ENCODE measurements around the gene SDE2.
"Not testable (repeated sequence)": the region's sequence is repeated elsewhere in the genome, so short reads cannot be mapped to it uniquely, and the experiment has no call there.

The SDE2 gene

DNA sequence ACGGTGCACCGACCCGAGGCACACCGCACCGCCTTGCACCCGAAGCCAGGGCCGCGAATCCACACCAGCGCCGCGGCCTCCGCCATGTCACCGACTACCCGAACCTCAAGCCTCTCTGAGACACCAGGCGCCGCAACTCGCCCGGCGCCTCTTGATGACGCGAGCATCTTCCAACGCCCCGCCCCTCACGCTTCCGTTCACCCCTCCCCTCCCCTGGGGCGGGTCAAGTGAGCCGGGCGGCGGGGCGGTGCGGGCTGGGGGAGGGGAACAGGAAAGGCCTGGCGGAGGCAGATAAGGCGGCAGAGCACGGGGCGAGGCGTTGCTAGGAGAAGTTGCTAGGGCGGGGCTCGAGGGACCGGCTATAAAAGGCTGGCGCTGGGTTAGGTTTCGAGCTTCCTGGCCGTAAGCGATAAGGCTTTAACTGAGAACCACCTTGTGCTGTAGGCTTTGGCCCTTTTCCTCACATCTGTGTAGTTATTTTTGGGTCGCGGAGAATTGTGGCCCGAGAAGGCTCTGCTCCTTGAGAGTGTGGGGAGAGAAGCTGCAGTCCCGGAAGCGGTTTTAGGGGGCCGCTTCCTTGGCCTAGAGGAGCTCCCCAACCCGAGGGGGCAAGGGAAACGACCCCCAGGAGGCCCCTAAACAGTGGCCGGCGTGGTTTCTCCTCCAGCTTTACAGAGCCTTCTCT lies at the start of gene SDE2:
SDE2 (minus strand) TSS at position 117 of the 685 bp plus-strand sequence; CDS start at position 86, 31 bp downstream.
- peak; percentile 100 for DNase-seq (ENCODE audit: low read depth)

DNA sequence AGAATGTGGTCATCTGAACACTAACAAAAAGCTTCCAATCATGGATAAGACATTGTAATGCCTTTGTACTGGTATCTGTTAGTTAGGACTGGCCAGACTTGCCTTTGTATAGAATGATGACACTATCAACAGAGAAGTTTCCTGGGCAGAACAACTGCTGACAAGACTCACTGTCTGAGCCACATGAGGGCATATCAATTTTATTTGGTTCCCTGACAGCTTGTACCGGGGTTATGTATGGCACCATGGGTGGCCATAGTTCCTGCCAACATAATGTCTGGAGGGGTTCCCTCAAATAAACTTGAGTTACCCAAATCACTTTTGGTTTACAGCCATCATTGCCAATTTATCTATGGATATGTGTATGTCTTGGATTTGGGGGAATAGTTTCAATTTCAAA lies 49.7 kb upstream of the SDE2 start:
- DNase-seq (ENCODE audit: low read depth) = no peak

DNA sequence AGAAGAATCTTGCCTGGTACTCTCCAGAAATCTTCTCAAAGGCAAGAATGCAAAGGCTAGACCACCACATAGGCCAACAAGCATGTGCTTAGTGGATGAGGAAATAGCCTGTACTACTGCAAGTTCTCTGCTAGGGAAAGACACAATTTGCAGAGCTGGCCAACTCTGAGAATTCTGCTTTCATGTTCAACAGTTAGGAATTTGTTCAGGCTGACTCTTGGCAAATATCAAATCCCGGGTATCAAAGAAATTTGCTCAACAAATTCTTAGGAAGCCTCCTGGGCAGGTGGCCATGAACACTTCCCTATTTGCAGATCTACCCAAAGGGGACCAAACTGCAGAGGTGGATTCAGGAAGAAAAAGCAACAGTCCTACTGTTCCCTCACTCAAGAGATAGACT lies 48.4 kb upstream of the SDE2 start:
- DNase-seq (ENCODE audit: low read depth) = no peak

DNA sequence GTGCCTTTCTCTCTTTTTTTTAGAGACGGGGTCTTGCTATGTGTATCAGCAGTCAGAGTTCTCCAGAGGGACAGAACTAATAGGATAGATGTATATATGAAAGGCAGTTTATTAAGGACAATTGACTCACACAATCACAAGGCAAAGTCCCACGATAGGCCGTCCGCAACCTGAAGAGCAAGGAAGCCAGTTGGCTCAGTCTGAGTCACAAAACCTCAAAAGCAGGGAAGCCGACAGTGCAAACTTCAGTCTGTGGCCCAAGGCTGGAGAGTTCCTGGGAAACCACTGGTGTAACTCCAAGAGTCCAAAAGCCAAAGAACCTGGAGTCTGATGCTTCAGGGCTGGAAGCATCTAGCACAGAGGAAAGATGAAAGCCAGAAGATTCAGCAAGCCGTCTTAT lies 47.1 kb upstream of the SDE2 start:
- no peak for DNase-seq (ENCODE audit: low read depth)

DNA sequence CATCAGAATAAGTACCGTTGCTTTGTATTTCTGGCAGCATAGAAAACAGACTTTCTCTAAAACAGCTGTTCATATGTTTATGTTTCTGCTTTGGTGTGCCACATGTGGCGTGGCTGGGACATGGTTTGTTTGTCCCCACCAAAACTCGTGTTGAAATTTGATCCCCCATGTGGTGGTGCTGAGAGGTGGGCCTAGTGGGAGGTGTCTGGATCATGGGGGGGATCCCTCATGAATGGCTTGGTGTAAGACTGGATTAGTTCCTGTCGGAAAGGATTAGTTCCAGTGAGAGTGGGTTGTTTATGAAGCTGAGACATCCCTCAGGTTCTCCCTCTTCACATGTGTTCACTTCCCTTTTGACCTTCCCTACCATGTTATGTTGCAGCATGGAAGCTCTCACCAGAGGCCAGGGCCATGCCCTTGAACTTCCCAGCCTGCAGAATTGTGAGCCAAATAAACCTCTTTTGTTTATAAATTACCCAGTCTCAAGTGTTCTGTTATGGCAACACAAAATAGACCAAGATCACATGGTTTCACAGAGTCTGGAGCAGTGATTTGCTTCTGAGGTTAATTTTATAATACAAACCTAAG lies 45.5 kb upstream of the SDE2 start:
- DNase-seq (ENCODE audit: low read depth) = no peak

DNA sequence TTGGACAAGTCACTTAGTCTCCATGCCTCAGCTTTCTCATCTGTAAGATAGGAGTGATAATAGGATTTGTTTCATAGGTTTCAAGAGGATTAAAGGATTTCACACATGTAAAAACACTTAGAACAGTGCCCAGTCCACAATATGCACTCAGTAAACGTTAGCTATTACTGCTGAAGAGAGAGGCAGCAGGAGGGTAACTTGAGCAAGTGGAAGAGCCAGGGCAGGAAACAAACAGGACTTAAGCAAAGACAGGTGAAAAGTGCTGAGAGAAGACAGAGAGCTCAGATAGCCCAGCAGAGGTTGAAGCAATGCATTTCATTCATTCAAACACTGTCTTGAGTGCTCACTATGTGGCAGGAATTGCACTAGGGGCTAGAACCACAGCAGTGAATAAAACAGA lies 42.3 kb upstream of the SDE2 start:
- DNase-seq (ENCODE audit: low read depth) = no peak

DNA sequence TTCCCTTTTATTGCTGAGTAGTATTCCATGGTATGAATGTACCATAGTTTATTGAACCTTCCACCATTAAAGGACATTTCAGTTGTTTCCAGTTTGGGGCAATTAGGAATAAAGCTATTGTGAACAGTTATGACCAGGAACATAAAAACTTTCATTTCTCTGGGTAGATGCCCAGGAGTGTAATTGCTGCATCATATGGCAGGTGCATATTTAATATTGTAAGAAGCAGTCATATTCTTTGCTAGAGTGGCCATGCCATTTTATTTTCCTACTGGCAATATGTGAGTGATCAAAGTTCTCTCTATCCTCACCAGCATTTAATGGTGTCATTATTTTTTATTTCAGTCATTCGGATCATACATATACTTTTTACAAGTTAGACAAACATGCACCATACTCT lies 39.5 kb upstream of the SDE2 start:
- DNase-seq (ENCODE audit: low read depth) = no peak

DNA sequence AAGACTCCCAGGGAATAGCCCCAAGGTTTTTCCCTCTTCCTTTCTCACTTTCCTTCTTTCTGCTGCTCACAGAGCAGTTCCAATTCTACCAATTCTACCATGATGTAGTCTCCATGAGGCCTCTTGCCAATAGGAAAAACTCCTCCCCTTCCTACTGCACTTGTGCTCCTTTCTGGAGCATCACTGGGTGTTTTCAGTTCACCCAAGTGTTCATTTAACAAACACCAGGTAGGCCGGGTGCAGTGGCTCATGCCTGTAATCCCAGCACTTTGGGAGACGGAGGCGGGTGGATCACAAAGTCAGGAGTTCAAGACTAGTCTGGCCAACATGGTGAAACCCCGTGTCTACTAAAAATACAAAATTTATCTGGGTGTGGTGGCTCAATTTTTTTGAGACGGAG lies 36.8 kb upstream of the SDE2 start:
- no peak for DNase-seq (ENCODE audit: low read depth)

DNA sequence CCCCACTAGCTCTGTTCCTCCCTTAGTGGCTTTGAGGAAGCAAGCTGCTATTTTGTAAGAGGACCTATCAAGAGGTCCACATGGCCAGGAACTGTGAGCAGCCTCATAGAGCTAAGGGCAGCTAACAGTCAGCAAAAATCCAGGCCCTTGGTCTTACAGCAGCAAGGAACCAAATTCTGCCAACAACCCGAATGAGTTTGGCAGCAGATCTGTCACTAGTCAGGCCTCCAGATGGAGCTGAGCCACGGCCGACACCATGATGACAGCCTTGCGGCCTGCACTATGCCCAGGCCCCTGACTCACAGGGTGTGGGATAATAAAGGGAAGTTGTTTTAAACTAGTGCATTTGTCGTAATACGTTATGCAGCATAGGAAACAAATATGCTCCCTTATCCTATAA lies 35.3 kb upstream of the SDE2 start:
- DNase-seq (ENCODE audit: low read depth) = no peak

DNA sequence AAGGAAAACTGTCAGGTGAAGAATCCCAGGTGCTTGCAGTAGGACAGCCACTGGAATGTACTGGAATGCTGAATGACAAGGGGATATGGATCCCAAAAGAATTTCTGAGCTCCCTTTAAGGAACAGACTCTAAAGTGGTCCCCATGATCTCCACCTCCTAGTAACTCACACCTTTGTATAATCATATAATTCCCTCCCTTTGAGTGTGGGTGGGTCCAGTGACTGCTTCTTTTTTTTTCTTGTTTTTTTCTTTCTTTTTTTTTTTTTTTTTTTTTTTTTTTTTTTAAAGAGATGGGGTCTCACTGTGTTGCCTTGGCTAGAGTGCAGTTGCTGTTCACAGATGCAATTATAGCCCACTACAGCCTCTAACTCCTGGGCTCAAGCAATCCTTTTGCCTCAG lies 34.8 kb upstream of the SDE2 start:
- DNase-seq (ENCODE audit: low read depth) = no peak

DNA sequence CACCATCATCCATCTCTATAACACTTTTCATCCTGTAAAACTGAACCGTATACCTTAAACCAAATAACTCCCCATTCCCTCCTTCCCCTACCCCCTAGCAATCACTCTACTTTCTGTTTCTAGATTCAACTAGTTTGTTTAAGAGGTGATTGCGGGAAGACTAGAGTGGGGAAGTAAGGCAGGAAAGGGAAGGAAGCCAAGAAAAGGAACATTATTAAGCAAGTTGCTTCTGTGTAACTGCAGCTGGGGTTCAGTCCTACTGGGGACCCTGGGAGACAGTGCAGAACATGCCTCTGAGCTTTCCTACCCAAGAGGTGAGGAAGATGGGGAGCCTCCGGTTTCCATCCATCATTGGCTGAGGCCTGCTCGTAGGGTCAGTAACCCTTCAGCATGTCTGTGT lies 34.4 kb upstream of the SDE2 start:
- DNase-seq (ENCODE audit: low read depth) = no peak

DNA sequence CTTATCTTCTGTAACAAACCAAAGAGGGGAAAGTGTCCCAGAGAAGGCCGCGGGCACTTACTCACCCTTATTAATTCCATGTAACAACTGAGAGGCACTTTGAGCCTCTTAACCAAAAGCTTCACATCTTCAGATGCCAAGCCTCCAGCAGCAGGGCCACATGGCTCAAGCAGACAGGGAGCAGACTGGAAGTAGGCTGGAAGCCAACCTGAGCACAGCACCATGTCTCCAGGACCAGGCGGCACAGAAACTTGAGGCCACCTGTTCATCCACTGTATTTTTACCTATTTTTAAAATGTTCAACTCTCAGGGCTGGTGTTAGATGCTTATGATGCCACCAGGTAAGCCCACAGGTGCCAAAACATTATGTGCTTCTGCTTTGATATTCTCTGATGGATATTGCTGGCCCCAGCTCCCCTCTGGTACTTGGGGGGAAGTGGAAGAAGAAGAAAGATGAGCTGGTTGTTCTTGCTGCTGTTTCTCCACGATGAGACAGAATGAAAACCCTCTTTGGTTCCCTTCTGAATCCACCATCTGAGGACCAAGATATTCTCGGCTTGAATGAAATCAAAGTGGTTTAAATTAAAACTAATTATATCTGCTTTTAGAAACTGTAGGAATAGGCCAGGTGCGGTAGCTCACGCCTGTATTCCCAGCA lies 30.6 kb upstream of the SDE2 start:
- no peak for DNase-seq (ENCODE audit: low read depth)

DNA sequence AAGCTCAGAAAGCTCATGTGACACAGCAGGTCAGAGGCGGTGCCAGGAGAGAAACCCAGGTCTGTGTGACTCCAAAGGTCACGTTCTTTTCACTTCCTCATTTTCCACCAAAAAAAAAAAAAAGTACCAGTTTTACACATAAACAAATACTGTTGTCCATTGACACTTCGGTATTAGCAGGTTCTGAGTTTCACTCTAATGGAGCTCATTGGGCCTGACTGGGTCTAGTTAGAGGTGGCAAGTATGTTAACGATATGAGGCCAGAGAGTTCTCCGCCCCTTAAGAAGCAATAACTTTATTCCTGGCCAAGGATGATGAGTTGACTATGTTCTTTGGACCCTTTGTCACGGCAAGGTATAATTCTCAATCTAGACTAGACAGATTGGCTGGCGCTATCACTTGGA lies 30.0 kb upstream of the SDE2 start:
- no peak for DNase-seq (ENCODE audit: low read depth)

DNA sequence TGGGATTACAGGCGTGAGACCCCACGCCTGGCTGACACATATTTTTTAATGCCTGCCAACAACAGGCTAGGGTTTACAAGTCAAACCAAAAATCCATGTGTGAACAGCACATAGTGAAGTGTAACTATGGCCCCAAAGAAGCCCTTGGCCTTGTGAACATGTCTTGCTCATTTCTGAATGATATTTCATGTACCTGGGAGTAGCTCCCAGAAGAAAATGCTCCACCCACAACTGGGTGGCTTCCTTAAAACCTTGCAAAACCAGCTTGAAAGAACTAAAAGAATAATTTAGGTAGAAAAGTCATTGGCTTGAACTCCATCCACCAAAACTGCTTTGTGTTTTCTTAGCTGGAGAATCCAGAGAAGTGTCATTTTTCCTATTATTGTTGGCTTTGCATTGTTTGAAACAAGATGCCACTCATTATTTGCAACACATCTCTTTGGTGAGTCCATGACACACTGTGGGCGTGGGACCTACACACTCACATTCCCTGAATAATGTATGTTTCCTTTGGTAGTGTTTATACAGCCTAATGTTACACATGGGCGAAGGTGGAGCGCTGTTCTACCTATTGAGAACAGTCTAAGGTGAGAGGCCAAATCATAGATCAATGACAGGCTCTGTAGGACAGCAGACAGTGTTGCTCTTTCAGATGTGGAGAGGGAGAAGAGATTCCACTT lies 28.5 kb upstream of the SDE2 start:
- DNase-seq (ENCODE audit: low read depth) = no peak

DNA sequence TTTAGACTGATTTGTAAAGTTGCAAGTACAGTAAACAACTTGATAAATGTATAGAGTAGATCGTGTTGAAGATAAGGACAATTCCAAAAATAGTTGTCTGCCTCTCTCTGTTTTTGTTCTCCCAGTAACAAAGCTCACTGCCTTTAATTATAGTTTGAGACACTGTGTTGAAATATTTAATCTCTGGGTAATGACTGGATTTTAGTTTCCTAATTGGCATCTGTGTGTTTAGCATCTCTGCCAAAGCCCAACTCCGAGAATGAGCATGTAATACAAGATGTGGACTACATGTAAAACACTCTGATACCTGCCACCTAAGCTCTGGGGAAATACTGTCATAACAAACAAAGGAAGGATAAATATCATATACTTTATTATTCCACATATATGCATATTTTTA lies 27.7 kb upstream of the SDE2 start:
- DNase-seq (ENCODE audit: low read depth) = no peak

DNA sequence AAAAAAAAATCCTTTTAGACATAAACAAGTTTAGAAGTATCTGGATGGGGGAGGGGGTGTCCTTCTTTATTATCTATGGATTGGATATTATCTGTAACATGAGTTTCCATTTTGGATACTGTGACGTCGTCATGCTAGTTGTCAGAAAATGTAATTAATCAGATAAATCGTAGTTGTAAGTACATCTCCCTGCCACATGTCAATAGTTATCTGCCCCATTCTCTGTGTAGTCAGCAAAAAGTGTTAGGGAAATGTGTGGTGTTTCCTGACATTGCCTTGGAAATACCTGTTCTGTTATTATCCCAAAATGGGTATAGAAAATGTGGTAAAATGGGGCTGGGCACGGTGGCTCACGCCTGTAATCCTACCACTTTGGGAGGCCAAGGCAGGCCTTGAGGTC lies 24.6 kb upstream of the SDE2 start:
- DNase-seq (ENCODE audit: low read depth) = no peak

DNA sequence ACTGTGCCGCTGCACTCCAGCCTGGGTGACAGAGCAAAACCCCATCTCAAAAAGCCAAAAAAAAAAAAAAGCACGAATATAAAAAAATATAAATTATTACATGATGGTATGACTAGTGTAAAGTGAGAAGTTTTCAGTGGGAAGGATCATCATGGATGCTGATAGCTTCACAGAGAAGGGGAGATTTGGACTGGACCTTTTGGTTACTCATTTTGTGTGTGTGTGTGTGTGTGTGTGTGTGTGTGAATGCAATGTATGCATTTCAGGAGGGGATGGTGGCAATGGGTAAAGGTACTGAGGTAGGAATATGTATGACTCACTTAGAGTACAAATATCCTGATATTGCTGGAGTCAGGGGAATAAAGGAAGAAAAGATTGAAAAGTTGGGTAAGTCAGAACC lies 22.7 kb upstream of the SDE2 start:
- DNase-seq (ENCODE audit: low read depth) = no peak

DNA sequence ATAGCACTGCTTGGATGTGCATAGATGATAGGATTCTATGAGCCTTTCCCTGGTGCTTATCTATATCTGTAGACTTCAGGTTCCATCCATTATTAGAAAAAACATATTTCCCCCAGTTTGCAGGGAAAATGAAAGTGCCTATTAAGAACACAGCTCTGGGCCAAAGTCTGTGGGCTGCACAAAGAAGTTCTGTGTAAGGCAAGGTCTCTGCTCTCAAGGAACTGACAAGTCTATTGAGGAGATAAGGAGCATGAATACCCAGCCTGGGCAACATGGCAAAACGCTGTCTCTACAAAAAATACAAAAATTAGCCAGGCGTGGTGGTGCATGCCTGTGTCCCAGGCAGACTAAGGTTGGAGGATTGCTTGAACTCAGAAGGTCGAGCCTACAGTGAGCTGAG lies 22.3 kb upstream of the SDE2 start:
- no peak for DNase-seq (ENCODE audit: low read depth)

DNA sequence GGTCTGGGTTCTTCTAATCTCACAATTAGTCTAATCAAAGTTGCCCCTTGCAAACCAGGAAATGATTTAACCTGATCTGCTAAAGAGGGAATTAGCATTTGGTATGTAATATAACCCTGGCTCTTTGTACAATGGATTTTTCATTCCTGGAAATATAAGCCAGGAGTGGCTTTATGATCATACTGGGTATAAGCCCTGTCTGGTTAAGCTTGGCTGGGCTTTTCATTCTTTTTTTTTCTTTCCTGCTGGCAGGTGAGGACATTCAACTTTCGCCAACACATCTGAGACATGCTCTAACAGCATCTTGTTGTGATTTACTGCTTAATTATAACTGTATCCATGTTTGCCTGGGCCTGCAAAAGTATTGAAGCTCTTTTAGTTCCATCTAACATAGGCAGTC lies 20.4 kb upstream of the SDE2 start:
- DNase-seq (ENCODE audit: low read depth) = no peak

DNA sequence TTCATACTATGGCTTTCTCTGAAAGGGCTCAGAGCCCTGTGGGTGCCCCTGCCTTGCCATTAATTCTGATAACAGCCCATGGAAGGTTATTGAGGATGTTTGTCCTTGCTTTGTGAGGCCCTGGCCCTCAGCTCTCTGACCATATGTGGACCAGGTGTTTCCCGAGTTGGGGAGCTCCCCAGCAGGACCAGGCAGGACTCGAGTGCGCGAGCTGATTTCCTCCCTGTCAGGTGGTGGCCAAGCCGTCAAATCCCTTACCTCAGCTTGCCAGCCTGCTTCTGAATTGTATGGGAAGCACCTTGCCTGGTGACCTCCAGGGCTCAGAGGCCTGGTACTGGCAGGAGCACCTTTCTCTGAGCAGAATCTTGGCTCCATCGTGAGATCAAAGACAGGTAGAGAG lies 17.9 kb upstream of the SDE2 start:
- DNase-seq (ENCODE audit: low read depth) = no peak

DNA sequence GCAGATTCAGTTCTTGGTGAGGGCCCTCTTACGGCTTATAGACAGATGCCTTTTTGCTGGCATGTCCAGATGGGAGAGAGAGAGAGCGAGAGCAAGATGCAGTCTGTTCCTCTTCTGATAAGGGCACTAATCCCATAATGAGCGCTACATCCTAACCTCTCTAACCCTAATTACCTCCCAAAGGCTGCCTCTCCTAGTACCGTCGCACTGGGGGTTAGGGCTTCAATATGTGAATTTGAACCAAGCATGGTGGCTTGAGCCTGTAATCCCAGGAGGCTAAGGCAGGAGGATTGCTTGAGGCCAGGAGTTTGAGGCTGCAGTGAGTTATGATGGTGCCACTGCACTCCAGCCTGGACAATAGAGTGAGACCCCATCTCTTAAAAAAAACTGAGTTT lies 10.5 kb upstream of the SDE2 start:
- DNase-seq (ENCODE audit: low read depth) = no peak

DNA sequence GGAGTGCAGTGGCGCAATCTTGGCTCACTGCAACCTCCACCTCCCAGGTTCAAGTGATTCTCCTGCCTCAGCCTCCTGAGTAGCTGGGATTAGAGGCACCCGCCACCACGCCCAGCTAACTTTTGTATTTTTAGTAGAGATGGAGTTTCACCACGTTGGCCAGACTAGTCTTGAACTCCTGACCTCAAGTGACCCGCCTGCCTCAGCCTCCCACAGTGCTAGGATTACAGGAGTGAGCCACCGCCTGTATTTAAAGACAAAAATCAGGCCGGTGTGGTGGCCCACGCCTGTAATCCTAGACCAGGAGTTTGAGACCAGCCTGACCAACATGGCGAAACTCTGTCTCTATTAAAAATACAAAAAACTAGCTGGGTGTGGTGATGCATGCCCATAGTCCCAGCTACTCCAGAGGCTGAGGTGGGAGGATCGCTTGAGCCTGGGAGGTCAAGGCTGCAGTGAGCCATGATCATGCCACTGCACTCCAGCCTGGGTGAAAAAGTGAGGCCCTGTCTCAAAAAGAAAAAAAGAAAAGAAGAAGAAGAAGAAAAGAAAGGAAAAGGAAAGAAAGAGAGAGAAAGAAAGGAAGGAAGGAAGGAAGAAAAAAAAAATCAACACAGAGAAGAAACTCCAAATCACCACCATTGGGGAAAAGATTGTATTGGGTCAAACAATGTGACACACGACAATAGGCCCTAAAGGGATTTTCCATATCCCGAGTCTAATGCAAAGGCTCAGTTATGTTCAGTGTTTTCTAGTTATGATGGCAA lies 8.2 kb upstream of the SDE2 start:
- not testable (repeated sequence) for DNase-seq (ENCODE audit: low read depth)
